HepG2 (cell line): Measurements from ENCODE around the gene PDK2. TPM values are rescaled to one million over a fixed set of nuclear protein-coding genes. Genes with fewer than 3 reads are reported as not detected.

ENCODE experiments used
- CBX2 ChIP-seq, 2 experiments: fragments of 200-600 bp in 1 of 2; sonication (generic); formaldehyde crosslinking in 1 of 2; IDR thresholded peaks; 2 replicates each; pipeline versions ENCODE4 v1.7.0 to v1.8.1; 2018 to 2022; ENCODE audit warnings: low read depth in 2 of 2, low read length in 1 of 2, mild to moderate bottlenecking in 1 of 2, missing genetic modification reagents in 1 of 2
- CHCHD3 ChIP-seq: sonication (generic); formaldehyde crosslinking; IDR thresholded peaks from 2 replicates; pipeline ENCODE4 v1.8.0; 2022; ENCODE audit warnings: mild to moderate bottlenecking, missing genetic modification reagents, moderate library complexity
- EP300 ChIP-seq, 3 experiments: sonication (generic) in 1 of 3; formaldehyde crosslinking in 1 of 3; IDR thresholded peaks; 2 replicates each; pipeline versions ENCODE4 v1.5.1 to v1.6.1; 2011 to 2020; ENCODE audit warnings: low read depth in 2 of 3, low read length in 2 of 3, borderline replicate concordance in 1 of 3, improper control_type of control experiment in 1 of 3, mild to moderate bottlenecking in 1 of 3, missing genetic modification reagents in 1 of 3, moderate library complexity in 1 of 3
- SALL1 ChIP-seq: sonication (generic); formaldehyde crosslinking; IDR thresholded peaks from 2 replicates; pipeline ENCODE4 v1.8.0; 2022; ENCODE audit warnings: mild to moderate bottlenecking, missing genetic modification reagents
- SOX5 ChIP-seq: IDR thresholded peaks from 2 replicates; pipeline ENCODE4 v1.6.1; 2016; ENCODE audit warnings: borderline replicate concordance
- XBP1 ChIP-seq: sonication (generic); formaldehyde crosslinking; IDR thresholded peaks from 2 replicates; pipeline ENCODE4 v1.5.0; 2020; ENCODE audit warnings: missing genetic modification reagents
- ZNF569 ChIP-seq: sonication (generic); formaldehyde crosslinking; IDR thresholded peaks from 2 replicates; pipeline ENCODE4 v1.5.0; 2020; ENCODE audit warnings: mild to moderate bottlenecking, missing genetic modification reagents, moderate library complexity, borderline replicate concordance
- ZNF598 ChIP-seq: sonication (generic); formaldehyde crosslinking; IDR thresholded peaks from 2 replicates; pipeline ENCODE4 v1.5.1; 2020; ENCODE audit warnings: mild to moderate bottlenecking, missing genetic modification reagents, borderline replicate concordance
- ZNF776 ChIP-seq: sonication (generic); formaldehyde crosslinking; IDR thresholded peaks from 2 replicates; pipeline ENCODE4 v1.4.0; 2020; ENCODE audit warnings: mild to moderate bottlenecking, missing genetic modification reagents
- ZSCAN20 ChIP-seq: sonication (generic); formaldehyde crosslinking; IDR thresholded peaks from 2 replicates; pipeline ENCODE4 v1.4.0; 2020; ENCODE audit warnings: missing genetic modification reagents, mild to moderate bottlenecking, borderline replicate concordance
- polyA plus RNA-seq, 8 experiments: library from polyadenylated mRNA; depleted of rRNA in 3 of 8; stranded (reverse) in 7 of 8; unstranded in 1 of 8; fragments of >200 nt; fragmentation: Illumina TruSeq in 4 of 8; extraction: Trizol in 4 of 8; gene quantifications; 2 replicates each; pipeline versions ENCODE4 v1.2.1 to v1.2.3, GENCODE V29; 2011 to 2016; ENCODE audit warnings: low read depth in 4 of 8, missing spikeins in 1 of 8, mixed read lengths in 1 of 8; ENCODE audit not compliant: insufficient read depth in 1 of 8
- total RNA-seq, 5 experiments: library from RNA; depleted of rRNA; stranded (reverse); fragments of >200 nt; fragmentation: Illumina TruSeq; extraction: Trizol; gene quantifications; 2 replicates each; pipeline ENCODE4 v1.2.3, GENCODE V29; 2016; ENCODE audit warnings: low read depth in 1 of 5
- TF ChIP-seq, protein P1 (sequence below): sonication (generic); formaldehyde crosslinking; IDR thresholded peaks from 2 replicates; pipeline ENCODE4 v1.4.0; 2020; ENCODE audit warnings: missing genetic modification reagents, borderline replicate concordance
- TF ChIP-seq, protein P2 (sequence below): sonication (generic); formaldehyde crosslinking; IDR thresholded peaks from 2 replicates; pipeline ENCODE4 v1.8.1; 2023; ENCODE audit warnings: mild to moderate bottlenecking, inconsistent platforms, moderate library complexity, missing genetic modification reagents, borderline replicate concordance
- TF ChIP-seq, protein P3 (sequence below): sonication (generic); formaldehyde crosslinking; IDR thresholded peaks from 2 replicates; pipeline ENCODE4 v1.4.0; 2020; ENCODE audit warnings: missing genetic modification reagents

The PDK2 gene
- total and polyA plus RNA-seq, 2 of the 13 experiments (the other 11 are each of a cell fraction or from before 2014, with no cell fraction given) = 18.5 to 59.7 TPM

DNA sequence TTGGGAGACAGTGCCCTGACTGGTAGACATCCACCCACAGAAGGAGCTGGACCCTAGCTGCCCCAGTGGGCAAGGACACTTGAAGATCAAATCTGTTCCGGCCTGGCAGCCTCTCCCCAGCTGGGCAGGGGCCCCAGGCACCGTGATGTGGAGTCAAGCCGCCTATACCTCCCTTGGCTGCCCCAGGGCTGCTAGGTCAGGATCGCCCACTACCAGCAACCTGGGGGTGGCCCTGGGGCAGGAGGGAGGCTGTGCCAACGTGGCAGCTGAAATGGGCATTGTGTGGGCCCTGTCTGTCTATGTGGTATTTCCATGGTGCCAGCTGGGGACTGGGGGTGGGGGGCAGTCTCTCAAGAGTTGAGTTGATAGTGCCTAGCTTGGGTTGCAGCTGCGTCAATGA lies 941 bp downstream of the PDK2 start (continued):
- TF ChIP-seq, protein P1, sequence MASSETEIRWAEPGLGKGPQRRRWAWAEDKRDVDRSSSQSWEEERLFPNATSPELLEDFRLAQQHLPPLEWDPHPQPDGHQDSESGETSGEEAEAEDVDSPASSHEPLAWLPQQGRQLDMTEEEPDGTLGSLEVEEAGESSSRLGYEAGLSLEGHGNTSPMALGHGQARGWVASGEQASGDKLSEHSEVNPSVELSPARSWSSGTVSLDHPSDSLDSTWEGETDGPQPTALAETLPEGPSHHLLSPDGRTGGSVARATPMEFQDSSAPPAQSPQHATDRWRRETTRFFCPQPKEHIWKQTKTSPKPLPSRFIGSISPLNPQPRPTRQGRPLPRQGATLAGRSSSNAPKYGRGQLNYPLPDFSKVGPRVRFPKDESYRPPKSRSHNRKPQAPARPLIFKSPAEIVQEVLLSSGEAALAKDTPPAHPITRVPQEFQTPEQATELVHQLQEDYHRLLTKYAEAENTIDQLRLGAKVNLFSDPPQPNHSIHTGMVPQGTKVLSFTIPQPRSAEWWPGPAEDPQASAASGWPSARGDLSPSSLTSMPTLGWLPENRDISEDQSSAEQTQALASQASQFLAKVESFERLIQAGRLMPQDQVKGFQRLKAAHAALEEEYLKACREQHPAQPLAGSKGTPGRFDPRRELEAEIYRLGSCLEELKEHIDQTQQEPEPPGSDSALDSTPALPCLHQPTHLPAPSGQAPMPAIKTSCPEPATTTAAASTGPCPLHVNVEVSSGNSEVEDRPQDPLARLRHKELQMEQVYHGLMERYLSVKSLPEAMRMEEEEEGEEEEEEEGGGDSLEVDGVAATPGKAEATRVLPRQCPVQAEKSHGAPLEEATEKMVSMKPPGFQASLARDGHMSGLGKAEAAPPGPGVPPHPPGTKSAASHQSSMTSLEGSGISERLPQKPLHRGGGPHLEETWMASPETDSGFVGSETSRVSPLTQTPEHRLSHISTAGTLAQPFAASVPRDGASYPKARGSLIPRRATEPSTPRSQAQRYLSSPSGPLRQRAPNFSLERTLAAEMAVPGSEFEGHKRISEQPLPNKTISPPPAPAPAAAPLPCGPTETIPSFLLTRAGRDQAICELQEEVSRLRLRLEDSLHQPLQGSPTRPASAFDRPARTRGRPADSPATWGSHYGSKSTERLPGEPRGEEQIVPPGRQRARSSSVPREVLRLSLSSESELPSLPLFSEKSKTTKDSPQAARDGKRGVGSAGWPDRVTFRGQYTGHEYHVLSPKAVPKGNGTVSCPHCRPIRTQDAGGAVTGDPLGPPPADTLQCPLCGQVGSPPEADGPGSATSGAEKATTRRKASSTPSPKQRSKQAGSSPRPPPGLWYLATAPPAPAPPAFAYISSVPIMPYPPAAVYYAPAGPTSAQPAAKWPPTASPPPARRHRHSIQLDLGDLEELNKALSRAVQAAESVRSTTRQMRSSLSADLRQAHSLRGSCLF (CRISPR knock-in tag) = no peak
- TF ChIP-seq EP300 (IDR thresholded peaks at IDR 0.05; ENCODE audit: low read depth in 2 of 2, low read length in 2 of 2) (no peak), EP300 (CRISPR knock-in tag; IDR thresholded peaks at IDR 0.05; ENCODE audit: borderline replicate concordance) (no peak), SOX5 (no peak), CBX2 (IDR thresholded peaks at IDR 0.05; ENCODE audit: low read depth, low read length) (no peak), CBX2 (CRISPR knock-in tag; IDR thresholded peaks at IDR 0.05; ENCODE audit: low read depth) (no peak), XBP1 (no peak), ZNF776 (CRISPR knock-in tag) (no peak), ZNF598 (CRISPR knock-in tag) (no peak), ZSCAN20 (no peak), SALL1 (CRISPR knock-in tag) (no peak), CHCHD3 (0 out of 2 replicates have a peak, but pooled peaks have one; percentile 25), ZNF569 (CRISPR knock-in tag) (no peak)
- TF ChIP-seq, protein P2, sequence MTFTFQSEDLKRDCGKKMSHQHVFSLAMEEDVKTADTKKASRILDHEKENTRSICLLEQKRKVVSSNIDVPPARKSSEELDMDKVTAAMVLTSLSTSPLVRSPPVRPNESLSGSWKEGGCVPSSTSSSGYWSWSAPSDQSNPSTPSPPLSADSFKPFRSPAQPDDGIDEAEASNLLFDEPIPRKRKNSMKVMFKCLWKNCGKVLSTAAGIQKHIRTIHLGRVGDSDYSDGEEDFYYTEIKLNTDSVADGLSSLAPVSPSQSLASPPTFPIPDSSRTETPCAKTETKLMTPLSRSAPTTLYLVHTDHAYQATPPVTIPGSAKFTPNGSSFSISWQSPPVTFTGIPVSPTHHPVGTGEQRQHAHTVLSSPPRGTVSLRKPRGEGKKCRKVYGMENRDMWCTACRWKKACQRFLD = no peak
- TF ChIP-seq, protein P3, sequence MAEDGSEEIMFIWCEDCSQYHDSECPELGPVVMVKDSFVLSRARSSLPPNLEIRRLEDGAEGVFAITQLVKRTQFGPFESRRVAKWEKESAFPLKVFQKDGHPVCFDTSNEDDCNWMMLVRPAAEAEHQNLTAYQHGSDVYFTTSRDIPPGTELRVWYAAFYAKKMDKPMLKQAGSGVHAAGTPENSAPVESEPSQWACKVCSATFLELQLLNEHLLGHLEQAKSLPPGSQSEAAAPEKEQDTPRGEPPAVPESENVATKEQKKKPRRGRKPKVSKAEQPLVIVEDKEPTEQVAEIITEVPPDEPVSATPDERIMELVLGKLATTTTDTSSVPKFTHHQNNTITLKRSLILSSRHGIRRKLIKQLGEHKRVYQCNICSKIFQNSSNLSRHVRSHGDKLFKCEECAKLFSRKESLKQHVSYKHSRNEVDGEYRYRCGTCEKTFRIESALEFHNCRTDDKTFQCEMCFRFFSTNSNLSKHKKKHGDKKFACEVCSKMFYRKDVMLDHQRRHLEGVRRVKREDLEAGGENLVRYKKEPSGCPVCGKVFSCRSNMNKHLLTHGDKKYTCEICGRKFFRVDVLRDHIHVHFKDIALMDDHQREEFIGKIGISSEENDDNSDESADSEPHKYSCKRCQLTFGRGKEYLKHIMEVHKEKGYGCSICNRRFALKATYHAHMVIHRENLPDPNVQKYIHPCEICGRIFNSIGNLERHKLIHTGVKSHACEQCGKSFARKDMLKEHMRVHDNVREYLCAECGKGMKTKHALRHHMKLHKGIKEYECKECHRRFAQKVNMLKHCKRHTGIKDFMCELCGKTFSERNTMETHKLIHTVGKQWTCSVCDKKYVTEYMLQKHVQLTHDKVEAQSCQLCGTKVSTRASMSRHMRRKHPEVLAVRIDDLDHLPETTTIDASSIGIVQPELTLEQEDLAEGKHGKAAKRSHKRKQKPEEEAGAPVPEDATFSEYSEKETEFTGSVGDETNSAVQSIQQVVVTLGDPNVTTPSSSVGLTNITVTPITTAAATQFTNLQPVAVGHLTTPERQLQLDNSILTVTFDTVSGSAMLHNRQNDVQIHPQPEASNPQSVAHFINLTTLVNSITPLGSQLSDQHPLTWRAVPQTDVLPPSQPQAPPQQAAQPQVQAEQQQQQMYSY (CRISPR knock-in tag) = no peak
